HG02852 (cell line): ENCODE results near the gene USP1.

Experiments
- ATAC-seq: cut with Tn5 transposase; IDR thresholded peaks from one replicate; pipeline ENCODE4 v1.9.1; 2021; ENCODE audit warnings: mild to moderate bottlenecking, moderate library complexity; ENCODE audit not compliant: unreplicated experiment

USP1 gene

DNA sequence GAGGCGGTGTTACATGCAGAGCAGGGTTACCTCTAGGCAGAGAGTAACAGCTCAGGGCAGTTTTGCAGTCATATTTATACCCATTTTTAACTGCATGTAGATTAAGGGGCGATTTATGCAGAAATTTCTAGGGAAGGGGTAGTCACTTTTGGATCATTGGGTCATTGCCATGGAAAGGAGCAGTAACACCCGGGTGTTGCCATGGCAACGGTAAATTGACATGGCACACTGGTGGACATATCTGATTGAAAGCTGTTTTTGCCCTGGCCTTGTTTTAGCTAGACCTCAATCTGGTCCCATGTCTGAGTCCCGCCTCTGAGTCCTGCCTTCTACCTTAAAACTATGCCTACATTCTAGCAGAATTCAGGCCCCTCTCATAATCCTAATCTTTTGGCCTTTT lies 11.8 kb upstream of the USP1 start:
- ATAC-seq = no peak

- ATAC-seq = no peak
These were observed 10.6 kb upstream of the USP1 start for GRCh38 chr1:62426237-62426636.

GRCh38 chr1:62426794-62427193 lies 10.1 kb upstream of the USP1 start:
- ATAC-seq = no peak

DNA sequence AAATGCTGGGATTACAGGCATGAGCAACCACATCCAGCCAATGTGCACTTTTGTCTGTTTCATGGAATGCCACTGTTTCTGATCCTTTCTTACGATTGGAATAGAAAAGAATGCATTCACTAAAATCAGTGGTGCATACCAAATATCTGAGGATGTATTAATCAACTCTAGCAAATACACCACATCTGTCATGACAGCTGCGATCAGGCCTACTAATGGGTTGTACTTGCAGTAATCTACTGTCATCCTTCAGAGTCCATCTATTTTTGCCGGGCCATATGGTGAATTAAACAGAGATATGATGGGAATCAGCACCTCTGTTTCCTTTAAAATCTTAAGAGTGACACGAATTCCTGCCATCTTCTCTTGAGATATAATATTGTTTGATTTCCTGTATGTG lies 8.5 kb upstream of the USP1 start:
- ATAC-seq = no peak

DNA sequence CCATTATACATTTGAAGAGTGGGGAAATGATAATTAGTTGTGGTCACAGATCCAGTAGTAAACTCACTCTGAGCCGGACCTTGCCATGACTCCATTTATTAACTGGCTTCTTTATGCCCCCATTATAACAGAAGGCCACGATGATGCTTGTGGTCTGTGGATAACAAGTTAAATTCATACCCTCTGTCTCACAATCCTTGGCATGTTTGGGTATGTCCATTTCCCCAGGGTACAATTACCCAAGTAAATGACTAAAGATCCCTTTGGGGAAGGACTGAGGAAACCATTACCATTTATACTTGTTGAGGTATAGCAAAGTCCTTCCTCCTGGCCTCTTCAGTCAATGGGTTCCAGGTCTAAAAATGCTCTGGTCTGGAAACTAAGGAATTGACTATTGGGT lies 7.3 kb upstream of the USP1 start:
- ATAC-seq = no peak

DNA sequence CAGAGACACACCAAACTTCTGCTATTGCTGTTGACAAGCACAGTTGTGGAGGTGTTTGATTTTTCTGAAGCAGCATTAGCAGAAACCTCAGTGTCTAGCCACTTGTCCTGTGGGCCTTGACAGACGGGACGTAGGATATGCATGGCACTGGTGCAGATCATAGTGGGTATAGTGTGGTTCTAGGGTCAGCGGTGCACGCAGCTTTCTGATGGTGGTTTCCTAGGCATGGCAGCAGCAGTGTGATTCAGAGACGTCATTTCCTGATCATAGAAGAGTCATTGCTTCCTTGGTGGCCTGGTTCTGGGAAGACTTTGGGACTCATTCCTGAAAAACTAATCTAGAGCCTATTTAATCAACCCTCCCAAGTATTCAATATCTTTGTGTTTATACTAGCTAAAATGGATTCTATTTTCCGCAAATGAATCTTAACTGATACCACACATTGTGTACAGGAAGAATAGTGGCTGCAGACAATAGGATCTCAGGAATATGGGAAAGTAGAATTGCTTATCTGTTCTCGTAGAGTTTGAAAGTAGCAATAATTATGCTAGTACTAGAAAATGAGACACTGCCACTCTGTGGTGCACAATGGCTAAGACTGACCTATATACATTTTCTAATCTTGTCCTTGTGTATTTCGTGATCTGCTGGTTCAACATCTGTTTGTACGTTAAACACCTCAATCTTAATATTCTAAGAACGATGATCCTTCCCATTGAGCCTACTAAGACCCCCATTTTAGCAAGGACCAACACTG lies 2.8 kb upstream of the USP1 start:
- ATAC-seq = no peak

GRCh38 chr1:62434618-62435001 lies 2.2 kb upstream of the USP1 start:
- no peak for ATAC-seq

DNA sequence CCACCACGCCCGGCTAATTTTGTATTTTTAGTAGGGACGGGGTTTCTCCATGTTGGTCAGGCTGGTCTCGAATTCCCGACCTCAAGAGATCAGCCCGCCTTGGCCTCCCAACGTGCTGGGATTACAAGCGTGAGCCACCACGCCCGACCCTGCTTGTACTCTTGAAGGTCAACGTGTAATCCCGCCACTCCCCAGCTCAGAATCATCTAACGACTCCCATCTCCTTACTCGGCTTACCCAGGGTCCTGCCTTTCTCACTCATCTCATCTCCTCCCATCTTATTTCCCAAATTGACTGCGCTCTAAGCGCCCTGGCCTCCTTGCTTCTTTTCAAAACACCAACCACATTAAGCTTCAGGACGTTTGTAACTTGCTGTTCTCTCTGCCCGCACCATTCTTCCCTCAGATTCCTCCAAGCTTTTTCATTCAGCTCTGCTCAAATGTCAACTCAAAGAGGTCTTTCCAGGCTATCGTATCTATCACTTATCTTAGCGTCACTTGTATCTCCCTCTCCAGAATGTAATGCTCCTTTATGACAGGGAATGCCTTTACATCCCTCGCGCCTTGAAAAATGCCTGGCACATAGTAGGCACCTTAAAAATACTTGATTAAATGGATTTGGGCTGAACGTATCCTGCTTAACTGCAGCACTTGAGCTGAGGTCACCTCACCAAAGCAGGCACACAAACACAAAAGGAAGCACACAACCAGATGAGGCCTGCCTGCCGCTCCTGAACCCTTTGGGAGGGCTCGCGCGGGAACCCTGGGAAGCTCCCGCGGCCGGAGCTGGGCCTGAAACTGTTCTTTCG lies 1.4 kb upstream of the USP1 start:
- ATAC-seq = no peak

- peak; percentile 63 for ATAC-seq
These were observed 797 bp upstream of the USP1 start for GRCh38 chr1:62436039-62436465.

DNA sequence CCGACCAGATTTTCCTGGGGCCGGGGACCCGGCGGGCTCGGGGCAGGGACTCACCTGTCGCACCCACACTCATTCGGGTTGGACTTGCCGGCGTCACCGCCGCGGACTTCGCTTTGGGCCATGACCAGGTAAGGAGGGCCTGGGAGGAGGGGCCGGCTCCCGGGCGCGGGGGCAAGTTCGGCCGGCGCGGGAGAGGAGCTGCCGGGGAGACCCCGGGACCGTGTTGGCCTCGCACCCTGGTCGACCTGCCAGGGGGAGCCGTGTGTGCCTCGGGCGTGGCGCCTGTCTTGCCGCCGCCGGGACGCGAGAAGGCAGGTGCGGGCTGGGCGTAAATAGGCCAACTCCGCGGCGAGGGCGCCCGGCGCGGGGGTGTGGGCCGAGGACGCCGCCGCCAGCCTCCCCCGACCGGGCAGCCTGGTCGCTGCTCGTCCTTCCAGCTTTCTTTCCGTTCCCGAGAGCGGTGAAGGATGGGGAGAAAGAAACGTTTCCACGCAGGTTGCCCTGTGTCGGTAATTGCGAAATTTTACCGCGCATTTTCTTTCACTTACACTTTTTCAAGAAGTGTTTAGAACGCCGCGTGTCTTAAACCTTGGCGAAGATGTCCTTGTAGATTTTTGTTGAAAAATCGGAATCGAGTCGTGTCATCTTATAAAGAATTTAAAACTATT lies 558 bp downstream of the USP1 start:
- no peak for ATAC-seq

DNA sequence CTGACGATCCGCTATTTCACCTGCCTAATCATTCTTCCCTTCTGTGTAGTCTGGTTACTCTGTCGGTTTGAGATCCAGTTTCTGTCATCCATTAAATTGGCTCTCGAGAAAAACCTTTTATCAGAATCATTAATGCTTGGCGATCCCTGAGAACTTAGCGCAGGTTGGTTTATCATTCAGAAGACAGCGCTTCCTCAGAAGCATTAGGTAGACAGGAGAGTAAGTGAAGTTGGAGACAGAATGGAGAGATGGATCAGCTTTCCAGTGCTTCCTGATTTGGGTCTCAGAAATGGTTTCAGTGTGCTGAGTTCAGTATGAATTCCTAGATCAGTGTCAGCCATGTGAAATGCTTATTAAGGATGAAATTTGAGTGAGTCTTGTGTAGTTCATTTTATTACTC lies 1.3 kb downstream of the USP1 start:
- ATAC-seq = no peak

DNA sequence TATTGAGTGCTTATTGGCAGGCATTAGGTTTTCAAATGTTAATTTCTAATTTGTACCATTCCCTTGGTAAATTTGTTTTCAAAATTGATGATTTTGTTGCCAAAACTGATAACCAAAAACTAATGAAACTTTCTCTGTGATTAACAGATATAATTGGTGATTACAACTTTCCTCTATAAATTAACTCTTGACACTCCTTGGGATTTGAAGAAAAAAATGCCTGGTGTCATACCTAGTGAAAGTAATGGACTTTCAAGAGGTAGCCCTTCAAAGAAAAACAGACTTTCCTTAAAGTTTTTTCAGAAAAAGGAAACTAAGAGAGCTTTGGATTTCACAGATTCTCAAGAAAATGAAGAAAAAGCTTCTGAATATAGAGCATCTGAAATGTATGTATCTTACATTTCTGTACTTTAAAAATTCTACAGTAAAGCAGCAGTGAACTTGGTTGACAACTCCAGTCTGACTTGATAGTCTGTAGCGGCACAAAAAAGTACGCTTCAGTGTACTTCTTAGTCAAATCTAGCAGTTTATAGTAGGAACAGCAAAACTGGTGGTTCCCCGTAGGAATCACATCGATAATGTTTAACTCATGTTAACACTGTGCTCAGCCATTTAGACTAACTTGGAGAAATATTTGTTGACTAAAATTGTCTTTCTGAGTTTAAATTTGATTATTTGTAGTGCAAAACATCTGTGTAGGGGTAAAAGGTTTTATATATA lies 3.0 kb downstream of the USP1 start:
- ATAC-seq = peak; percentile 20

- ATAC-seq = no peak
These were observed 7.9 kb downstream of the USP1 start for GRCh38 chr1:62444701-62445100.

GRCh38 chr1:62448221-62448933 lies 11.5 kb downstream of the USP1 start:
- ATAC-seq = no peak

- ATAC-seq = no peak
These were observed 13.5 kb downstream of the USP1 start for GRCh38 chr1:62450301-62450700.

- ATAC-seq = no peak
These were observed 16.1 kb downstream of the USP1 start for GRCh38 chr1:62452951-62453350.

DNA sequence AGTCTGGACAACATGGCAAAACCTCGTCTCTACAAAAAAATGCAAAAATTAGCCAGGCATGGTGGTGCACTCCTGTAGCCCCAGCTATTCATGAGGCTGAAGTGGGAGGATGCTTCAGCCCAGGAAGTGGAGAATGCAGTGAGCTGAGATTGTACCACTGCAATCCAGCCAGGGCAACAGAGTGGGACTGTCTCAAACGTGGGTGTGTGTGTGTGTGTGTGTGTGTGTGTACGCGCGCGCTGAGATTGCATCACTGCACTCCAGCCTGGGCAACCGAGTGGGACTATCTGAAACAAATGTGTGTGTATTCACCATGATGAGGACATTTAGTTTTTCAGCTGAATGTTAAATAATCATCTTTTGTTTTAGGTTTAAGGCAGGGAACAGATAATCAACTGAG lies 21.1 kb downstream of the USP1 start:
- ATAC-seq = no peak

DNA sequence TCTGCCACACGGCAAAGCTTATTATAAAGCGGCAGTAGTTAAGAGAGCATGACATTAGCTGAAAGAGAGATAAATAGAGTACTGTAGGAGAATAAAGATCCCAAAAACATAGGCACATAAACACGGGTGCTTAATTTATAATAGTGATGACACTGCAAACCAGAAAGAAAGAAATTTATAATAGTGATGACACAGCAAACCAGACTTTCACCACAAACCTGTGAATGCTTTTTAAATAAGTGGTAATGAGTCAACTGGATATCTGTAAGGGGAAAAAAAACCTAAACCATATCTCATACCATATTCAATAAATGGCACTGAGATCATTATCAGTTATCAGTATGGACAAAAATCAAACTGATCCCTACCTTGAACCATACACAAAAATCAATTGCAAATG lies 25.5 kb downstream of the USP1 start:
- no peak for ATAC-seq

- ATAC-seq = no peak
These were observed 30.2 kb downstream of the USP1 start for GRCh38 chr1:62467092-62467491.

GRCh38 chr1:62476525-62477219 lies 39.8 kb downstream of the USP1 start:
- ATAC-seq = no peak
